ENCODE measurements around the gene ISLR.

DNA sequence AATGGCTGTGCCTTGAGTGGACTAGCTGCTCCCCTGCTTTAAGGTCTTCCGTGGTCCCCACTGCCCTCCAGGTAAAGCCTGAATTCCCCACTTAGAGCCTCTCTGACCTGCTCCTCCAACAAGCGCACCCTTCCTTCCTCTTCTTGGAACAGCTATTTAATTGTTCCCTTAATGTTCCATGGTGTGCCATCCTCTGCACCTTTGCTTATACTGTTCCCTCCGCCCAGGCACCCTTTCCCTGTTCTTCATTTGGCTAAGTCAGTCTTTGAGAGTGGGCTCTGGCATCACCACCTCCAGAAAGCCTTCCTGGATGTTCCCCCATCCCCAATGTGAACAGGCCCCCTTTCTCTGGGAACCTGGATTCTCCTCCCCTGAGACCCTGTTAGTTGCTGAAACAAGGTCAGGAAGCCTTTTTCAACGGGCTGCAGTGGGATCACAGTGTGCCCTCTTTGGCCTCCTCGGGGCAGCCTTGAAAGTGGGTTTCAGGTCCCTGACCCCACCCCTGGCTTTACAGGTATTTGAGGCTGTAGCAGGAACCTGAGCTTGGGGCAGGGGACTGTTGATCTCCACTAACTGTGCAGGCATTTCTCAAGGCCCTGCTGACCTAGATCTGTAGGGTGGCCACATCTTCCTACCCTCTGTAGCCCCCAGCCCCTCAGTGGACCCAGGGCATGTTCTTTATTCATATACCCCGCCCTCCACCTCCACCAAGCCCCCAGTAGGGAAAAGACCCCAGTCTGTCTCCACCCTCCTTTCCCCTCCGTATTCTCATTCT, 5.0 kb downstream of the ISLR start:
- TF ChIP-seq, protein P1, sequence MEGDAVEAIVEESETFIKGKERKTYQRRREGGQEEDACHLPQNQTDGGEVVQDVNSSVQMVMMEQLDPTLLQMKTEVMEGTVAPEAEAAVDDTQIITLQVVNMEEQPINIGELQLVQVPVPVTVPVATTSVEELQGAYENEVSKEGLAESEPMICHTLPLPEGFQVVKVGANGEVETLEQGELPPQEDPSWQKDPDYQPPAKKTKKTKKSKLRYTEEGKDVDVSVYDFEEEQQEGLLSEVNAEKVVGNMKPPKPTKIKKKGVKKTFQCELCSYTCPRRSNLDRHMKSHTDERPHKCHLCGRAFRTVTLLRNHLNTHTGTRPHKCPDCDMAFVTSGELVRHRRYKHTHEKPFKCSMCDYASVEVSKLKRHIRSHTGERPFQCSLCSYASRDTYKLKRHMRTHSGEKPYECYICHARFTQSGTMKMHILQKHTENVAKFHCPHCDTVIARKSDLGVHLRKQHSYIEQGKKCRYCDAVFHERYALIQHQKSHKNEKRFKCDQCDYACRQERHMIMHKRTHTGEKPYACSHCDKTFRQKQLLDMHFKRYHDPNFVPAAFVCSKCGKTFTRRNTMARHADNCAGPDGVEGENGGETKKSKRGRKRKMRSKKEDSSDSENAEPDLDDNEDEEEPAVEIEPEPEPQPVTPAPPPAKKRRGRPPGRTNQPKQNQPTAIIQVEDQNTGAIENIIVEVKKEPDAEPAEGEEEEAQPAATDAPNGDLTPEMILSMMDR (IDR thresholded peaks at IDR 0.05 in 8 of 11, conservative IDR thresholded peaks at IDR 0.05 in 3 of 11) = no peak
- TF ChIP-seq POLR2AphosphoS5 (IDR thresholded peaks at IDR 0.05) (no peak), POLR2A (IDR thresholded peaks at IDR 0.05) (no peak)
